Endothelial cell of umbilical vein (primary cell): Measurements from ENCODE around the gene FSD1L. TPM values are rescaled to one million over a fixed set of nuclear protein-coding genes. Genes with fewer than 3 reads are reported as not detected.

Experiments used
- BruUV-seq: library from RNA; stranded (reverse); fragments of 400-500 nt; replicated peaks from 2 replicates; lab custom pipeline; 2021; lab: Mats Ljungman, UMichigan
- CTCF ChIA-PET: fragments of 300-600, 350-600 bp; sonication (Branson Sonifier 250); formaldehyde crosslinking; loops from one replicate; lab custom pipeline; 2021; ENCODE audit warnings: antibody characterized with exemption, inconsistent platforms; lab: Charles Lee
- POLR2A ChIA-PET: fragments of 300-600, 350-600 bp; sonication (Branson Sonifier 250); formaldehyde crosslinking; loops from one replicate; lab custom pipeline; 2021; ENCODE audit warnings: antibody characterized with exemption, inconsistent platforms; lab: Charles Lee
- DNase-seq: peaks from one replicate; pipeline ENCODE4 v3.0.0-alpha.2; 2011; ENCODE audit warnings: low read depth, low spot score
- FAIRE-seq: peaks from 2 replicates; lab custom pipeline; 2011; peaks lifted over from hg19 to GRCh38; lab: Jason Lieb, UNC
- H2AFZ ChIP-seq: 2 replicates; pipeline ENCODE4 v1.6.0; 2012; ENCODE audit warnings: low read depth, low read length, control low read depth, inconsistent platforms
- H3K27ac ChIP-seq: 2 replicates; pipeline ENCODE4 v1.5.1; 2011; ENCODE audit warnings: low read depth, mild to moderate bottlenecking, control low read depth, low read length, moderate library complexity; ENCODE audit not compliant: insufficient read depth
- H3K27me3 ChIP-seq, 2 experiments: 2 replicates each; pipeline versions ENCODE4 v1.6.0 to v1.6.1; 2011; ENCODE audit warnings: low read length in 2 of 2, mixed read lengths in 1 of 2; ENCODE audit not compliant: control insufficient read depth in 2 of 2, insufficient read depth in 2 of 2
- H3K36me3 ChIP-seq, 2 experiments: 2 replicates in 1 of 2; 3 replicates in 1 of 2; pipeline ENCODE4 v1.5.1; 2011; ENCODE audit warnings: low read length in 2 of 2, mild to moderate bottlenecking in 1 of 2, moderate library complexity in 1 of 2; ENCODE audit not compliant: control insufficient read depth in 2 of 2, insufficient read depth in 2 of 2; ENCODE audit errors: extremely low read depth in 1 of 2
- H3K4me1 ChIP-seq: 3 replicates; pipeline ENCODE4 v1.5.1; 2011; ENCODE audit warnings: mild to moderate bottlenecking, low read length; ENCODE audit not compliant: control insufficient read depth, insufficient read depth; ENCODE audit errors: extremely low read depth
- H3K4me2 ChIP-seq: 2 replicates; pipeline ENCODE4 v1.6.1; 2011; ENCODE audit warnings: low read length, control low read depth, mixed read lengths; ENCODE audit not compliant: insufficient read depth
- H3K4me3 ChIP-seq, 3 experiments: fragments of 200-600 bp in 1 of 3; sonication (generic), shearing (Covaris generic) in 1 of 3; replicated peaks in 1 of 3; 2 replicates each; pipeline ENCODE4 v1.5.1; 2011 to 2016; ENCODE audit warnings: control low read depth in 3 of 3, low read length in 3 of 3, mild to moderate bottlenecking in 2 of 3, inconsistent platforms in 1 of 3, low read depth in 1 of 3, moderate library complexity in 1 of 3; ENCODE audit not compliant: insufficient read depth in 1 of 3
- H3K79me2 ChIP-seq: 2 replicates; pipeline ENCODE4 v1.6.0; 2012; ENCODE audit warnings: low read length, inconsistent platforms; ENCODE audit not compliant: control insufficient read depth, insufficient read depth
- H3K9ac ChIP-seq: replicated peaks from 2 replicates; pipeline ENCODE3; 2011; ENCODE audit warnings: low read length, control low read depth; ENCODE audit not compliant: insufficient read depth; ENCODE audit errors: extremely low read depth
- H3K9me1 ChIP-seq: replicated peaks from 3 replicates; pipeline ENCODE4 v1.6.0; 2011; ENCODE audit warnings: mild to moderate bottlenecking, low read length; ENCODE audit not compliant: control insufficient read depth, insufficient read depth; ENCODE audit errors: extremely low read depth
- H3K9me3 ChIP-seq: replicated peaks from 2 replicates; pipeline ENCODE4 v1.5.1; 2012; ENCODE audit warnings: low read length, inconsistent platforms; ENCODE audit not compliant: control insufficient read depth, insufficient read depth
- H4K20me1 ChIP-seq: replicated peaks from 2 replicates; pipeline ENCODE3; 2011; ENCODE audit warnings: mild to moderate bottlenecking, low read length; ENCODE audit not compliant: control insufficient read depth, insufficient read depth; ENCODE audit errors: extremely low read depth
- EZH2 ChIP-seq: IDR thresholded peaks from 2 replicates; pipeline ENCODE4 v1.6.1; 2012; ENCODE audit warnings: borderline replicate concordance, low read depth, mild to moderate bottlenecking, moderate library complexity, low read length, inconsistent platforms; ENCODE audit not compliant: severe bottlenecking
- FOS ChIP-seq: IDR thresholded peaks from 2 replicates; pipeline ENCODE4 v1.6.1; 2011; ENCODE audit warnings: mild to moderate bottlenecking, low read length, moderate library complexity, borderline replicate concordance; ENCODE audit not compliant: insufficient read depth
- GATA2 ChIP-seq: IDR thresholded peaks from 2 replicates; pipeline ENCODE4 v1.7.0; 2011; ENCODE audit warnings: low read depth, mild to moderate bottlenecking, moderate library complexity, mixed read lengths, low read length; ENCODE audit not compliant: insufficient read length, insufficient read depth
- JUN ChIP-seq: IDR thresholded peaks from 2 replicates; pipeline ENCODE4 v1.6.1; 2011; ENCODE audit warnings: borderline replicate concordance, low read depth; ENCODE audit not compliant: insufficient read length, insufficient read depth
- MYC ChIP-seq: IDR thresholded peaks from one replicate; pipeline ENCODE4 v1.6.1; 2011; ENCODE audit warnings: mild to moderate bottlenecking, low read depth, low read length
- POLR2A ChIP-seq: IDR thresholded peaks from 2 replicates; pipeline ENCODE4 v1.6.1; 2012; ENCODE audit warnings: low read depth, mild to moderate bottlenecking, control low read depth, low read length
- POLR2AphosphoS5 ChIP-seq: IDR thresholded peaks from 2 replicates; pipeline ENCODE4 v1.6.1; 2012; ENCODE audit warnings: low read depth, mild to moderate bottlenecking, control low read depth, low read length, moderate library complexity; ENCODE audit not compliant: insufficient read depth
- dilution Hi-C: fragments of 300-500 bp; cut with MboI; formaldehyde crosslinking; loops from one replicate; pipeline ENCODE4 v1.15.0; 2019; ENCODE audit warnings: low sequenced_read_pairs; ENCODE audit not compliant: extremely low pct_ligation_motif_present
- intact Hi-C: fragments of 100-400 bp; cut with micrococcal nuclease; formaldehyde crosslinking; loops from one replicate; pipeline ENCODE4 v1.10.0; 2022
- polyA plus RNA-seq, 4 experiments: library from polyadenylated mRNA; depleted of rRNA in 3 of 4; stranded (reverse) in 3 of 4; unstranded in 1 of 4; fragments of >200 nt; gene quantifications; 2 replicates each; pipeline versions ENCODE4 v1.2.1 to v1.2.3, GENCODE V29; 2011 to 2012; ENCODE audit warnings: missing spikeins in 1 of 4
- total RNA-seq: library from RNA; stranded (reverse); gene quantifications from 2 replicates; pipeline ENCODE4 v1.2.3, GENCODE V29; 2021
- TF ChIP-seq, protein P1 (sequence below), 2 donors: IDR thresholded peaks; 1 replicate in 1 of 2; 2 replicates in 1 of 2; pipeline ENCODE4 v1.5.1; 2011; ENCODE audit warnings: low read length in 2 of 2, mild to moderate bottlenecking in 2 of 2, moderate library complexity in 2 of 2, control low read depth in 1 of 2, inconsistent platforms in 1 of 2, low read depth in 1 of 2; ENCODE audit not compliant: insufficient read depth in 1 of 2; ENCODE audit errors: extremely low read depth in 1 of 2
- TF ChIP-seq, protein P2 (sequence below): IDR thresholded peaks from 2 replicates; pipeline ENCODE4 v1.6.1; 2011; ENCODE audit not compliant: insufficient read depth, insufficient read length

The FSD1L gene
- total and polyA plus RNA-seq, 2 donors (not counting 3 experiments of a cell fraction or from before 2014, with no cell fraction given), result 0.69 to 8.5 TPM

DNA sequence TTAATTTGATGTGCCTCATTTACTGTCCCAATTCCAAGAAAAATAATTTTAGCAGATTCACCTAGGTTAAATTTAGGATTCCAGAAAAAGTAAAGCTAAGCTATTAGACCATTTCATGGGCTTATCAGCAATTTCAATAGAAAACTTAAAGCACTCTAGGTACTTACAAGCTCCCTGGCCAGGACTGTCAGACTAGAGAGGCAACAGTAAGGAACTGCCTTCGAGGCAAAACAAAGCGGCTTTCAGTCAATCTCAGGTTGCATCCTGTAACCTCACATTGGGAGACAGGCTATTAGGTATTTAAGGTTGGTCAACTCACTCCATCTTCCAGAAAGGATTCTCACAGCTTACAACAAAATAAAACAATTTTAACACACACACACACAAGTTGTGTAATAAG is 48.7 kb upstream of the FSD1L start:
- ChIA-PET POLR2A (no interaction called here), CTCF (interaction anchor here (0.8 to 2.0 kb wide), 3 partner anchors 9 to 591 kb away, joined by 3 to 6 read pairs (median 3); no protein-coding TSS in a partner anchor)
- dilution Hi-C loops, result no loop called here
- no peak for FAIRE-seq
- H2AFZ ChIP-seq, result no peak overlapping the region
- H3K79me2 ChIP-seq, result no peaks in the 10 kb centered on the region
- TF ChIP-seq, protein P1, sequence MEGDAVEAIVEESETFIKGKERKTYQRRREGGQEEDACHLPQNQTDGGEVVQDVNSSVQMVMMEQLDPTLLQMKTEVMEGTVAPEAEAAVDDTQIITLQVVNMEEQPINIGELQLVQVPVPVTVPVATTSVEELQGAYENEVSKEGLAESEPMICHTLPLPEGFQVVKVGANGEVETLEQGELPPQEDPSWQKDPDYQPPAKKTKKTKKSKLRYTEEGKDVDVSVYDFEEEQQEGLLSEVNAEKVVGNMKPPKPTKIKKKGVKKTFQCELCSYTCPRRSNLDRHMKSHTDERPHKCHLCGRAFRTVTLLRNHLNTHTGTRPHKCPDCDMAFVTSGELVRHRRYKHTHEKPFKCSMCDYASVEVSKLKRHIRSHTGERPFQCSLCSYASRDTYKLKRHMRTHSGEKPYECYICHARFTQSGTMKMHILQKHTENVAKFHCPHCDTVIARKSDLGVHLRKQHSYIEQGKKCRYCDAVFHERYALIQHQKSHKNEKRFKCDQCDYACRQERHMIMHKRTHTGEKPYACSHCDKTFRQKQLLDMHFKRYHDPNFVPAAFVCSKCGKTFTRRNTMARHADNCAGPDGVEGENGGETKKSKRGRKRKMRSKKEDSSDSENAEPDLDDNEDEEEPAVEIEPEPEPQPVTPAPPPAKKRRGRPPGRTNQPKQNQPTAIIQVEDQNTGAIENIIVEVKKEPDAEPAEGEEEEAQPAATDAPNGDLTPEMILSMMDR (IDR thresholded peaks at IDR 0.05; ENCODE audit: extremely low read depth in 1 of 2, insufficient read depth in 1 of 2, low read depth in 1 of 2, low read length in 2 of 2), result no peak
- TF ChIP-seq GATA2 (no peak), EZH2 (no peak), JUN (no peak), POLR2AphosphoS5 (no peak), MYC (no peak), FOS (no peak), POLR2A (no peak)
- TF ChIP-seq, protein P2, sequence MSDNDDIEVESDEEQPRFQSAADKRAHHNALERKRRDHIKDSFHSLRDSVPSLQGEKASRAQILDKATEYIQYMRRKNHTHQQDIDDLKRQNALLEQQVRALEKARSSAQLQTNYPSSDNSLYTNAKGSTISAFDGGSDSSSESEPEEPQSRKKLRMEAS, result no peak
- no peak overlapping the region for H3K4me2 ChIP-seq
- no peak for DNase-seq
- H3K36me3 ChIP-seq, result no peaks in the 10 kb centered on the region
- no peaks in the 10 kb centered on the region for H3K4me1 ChIP-seq
- intact Hi-C loops, result no loop called here
- no peaks in the 10 kb centered on the region for H3K27me3 ChIP-seq
- H3K9ac ChIP-seq, result no peak overlapping the region
- H3K27ac ChIP-seq, result no peak overlapping the region
- H4K20me1 ChIP-seq, result no peaks in the 10 kb centered on the region
- H3K9me1 ChIP-seq, result no peaks in the 10 kb centered on the region
- no peak overlapping the region for H3K4me3 ChIP-seq
- H3K9me3 ChIP-seq, result no peaks in the 10 kb centered on the region
- BruUV-seq, result no TSS peak
